ENCODE results near the gene TLCD3A. TPM values are rescaled to one million over a fixed set of nuclear protein-coding genes. Genes with fewer than 3 reads are reported as not detected.

Gene TLCD3A
- polyA plus RNA-seq, 1 donor, result 26.5 TPM

DNA sequence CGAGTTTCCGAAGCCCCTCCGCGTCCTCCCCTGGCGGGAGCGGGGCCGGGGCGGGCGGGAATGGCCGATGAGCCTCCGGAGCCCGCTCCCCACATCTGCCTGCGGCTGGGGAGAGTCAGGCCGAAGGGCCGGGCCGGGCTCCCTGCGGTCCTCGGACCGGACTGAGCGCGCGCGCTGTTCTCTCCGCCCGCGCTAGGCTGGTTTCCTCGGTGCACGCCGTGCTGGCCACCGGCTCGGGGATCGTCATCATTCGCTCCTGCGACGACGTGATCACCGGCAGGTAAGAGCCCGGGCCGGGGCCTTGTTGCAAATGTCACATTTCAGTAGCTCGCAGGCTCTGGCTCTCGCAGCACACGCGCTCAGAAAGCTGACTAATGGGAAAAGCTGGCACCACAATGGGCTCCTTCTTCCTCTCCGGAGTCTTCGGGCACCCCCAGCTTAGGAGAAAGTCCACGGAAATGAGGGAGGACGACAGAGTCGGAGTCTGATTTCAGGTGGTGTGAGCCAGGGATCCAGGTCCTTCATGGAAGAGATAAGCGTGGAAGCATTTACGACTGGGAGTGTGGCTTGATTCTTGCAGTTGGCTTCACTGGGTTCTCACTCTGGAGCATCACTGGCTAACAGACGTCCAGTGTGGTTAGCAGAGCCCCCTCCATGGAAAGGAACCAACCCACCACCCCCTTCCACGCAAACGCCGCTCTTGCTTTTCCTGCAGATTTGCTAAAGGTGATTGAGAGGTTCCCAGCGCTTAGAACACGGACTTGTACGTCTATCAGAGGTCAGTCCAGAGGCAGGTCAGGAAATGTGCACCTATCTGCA lies 715 bp downstream of the TLCD3A start:
- peak; percentile 43 to 78 for DNase-seq

DNA sequence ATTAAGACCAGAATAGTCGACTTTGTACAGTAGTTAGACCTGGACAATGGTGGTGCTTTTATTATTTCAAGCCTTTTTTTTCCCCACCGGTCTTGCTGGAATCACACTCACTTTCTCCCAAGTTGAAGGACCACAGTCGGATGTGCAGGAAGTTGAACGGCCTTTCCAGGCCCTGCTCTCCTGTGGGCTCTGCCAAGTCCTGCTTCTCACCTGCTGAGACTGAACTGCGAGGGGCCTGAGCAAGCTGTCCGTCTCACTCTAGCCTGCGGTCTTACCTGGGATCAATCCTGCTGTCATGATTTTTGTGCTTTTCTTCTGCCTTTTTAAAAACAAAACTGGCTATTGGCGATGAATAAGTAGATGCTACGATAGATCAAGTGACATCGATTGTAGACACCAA lies 1.3 kb downstream of the TLCD3A start:
- Histone ChIP-seq H3K4me1 (ENCODE audit: control insufficient read depth, insufficient read depth, low read length) (peaks cover 10% of the 10 kb centered on the region), H3K36me3 (ENCODE audit: control insufficient read depth, insufficient read depth, low read length) (peaks cover 8% of the 10 kb centered on the region), H3K27ac (ENCODE audit: low read length) (no peak overlapping the region), H3K4me3 (ENCODE audit: low read length) (peak overlapping the region; percentile 57), H3K9me3 (ENCODE audit: control insufficient read depth, low read depth, low read length) (peaks cover 4% of the 10 kb centered on the region), H3K27me3 (ENCODE audit: control insufficient read depth, insufficient read depth, low read length) (no peaks in the 10 kb centered on the region)
- DNase-seq, result no peak
- WGBS (ENCODE audit: insufficient coverage, low lambda C conversion rate), result 100% methylated on average over 2 of the region's 10 CpGs

More for the DNA sequence above, 715 bp downstream of the TLCD3A start:
- H3K9me3 ChIP-seq (ENCODE audit: control insufficient read depth, low read depth, low read length), result peaks cover 4% of the 10 kb centered on the region
- H3K36me3 ChIP-seq (ENCODE audit: control insufficient read depth, insufficient read depth, low read length), result peaks cover 6% of the 10 kb centered on the region
- 20% methylated on average over 1 of the region's 57 CpGs for WGBS (ENCODE audit: insufficient coverage, low lambda C conversion rate)
- no peaks in the 10 kb centered on the region for H3K27me3 ChIP-seq (ENCODE audit: control insufficient read depth, insufficient read depth, low read length)
- H3K4me3 ChIP-seq (ENCODE audit: low read length), result peak overlapping the region; percentile 57
- peaks cover 10% of the 10 kb centered on the region for H3K4me1 ChIP-seq (ENCODE audit: control insufficient read depth, insufficient read depth, low read length)
- H3K27ac ChIP-seq (ENCODE audit: low read length), result peak overlapping the region; percentile 72

GRCh38 chr17:737561-738113 lies 5.2 kb downstream of the TLCD3A start:
- Histone ChIP-seq H3K4me1 (ENCODE audit: control insufficient read depth, insufficient read depth, low read length) (peaks cover 10% of the 10 kb centered on the region), H3K27ac (ENCODE audit: low read length) (no peak overlapping the region), H3K36me3 (ENCODE audit: control insufficient read depth, insufficient read depth, low read length) (peaks cover 42% of the 10 kb centered on the region), H3K9me3 (ENCODE audit: control insufficient read depth, low read depth, low read length) (no peaks in the 10 kb centered on the region), H3K4me3 (ENCODE audit: low read length) (no peak overlapping the region), H3K27me3 (ENCODE audit: control insufficient read depth, insufficient read depth, low read length) (no peaks in the 10 kb centered on the region)
- 100% methylated on average over 2 of the region's 13 CpGs for WGBS (ENCODE audit: insufficient coverage, low lambda C conversion rate)
- DNase-seq, result no peak

DNA sequence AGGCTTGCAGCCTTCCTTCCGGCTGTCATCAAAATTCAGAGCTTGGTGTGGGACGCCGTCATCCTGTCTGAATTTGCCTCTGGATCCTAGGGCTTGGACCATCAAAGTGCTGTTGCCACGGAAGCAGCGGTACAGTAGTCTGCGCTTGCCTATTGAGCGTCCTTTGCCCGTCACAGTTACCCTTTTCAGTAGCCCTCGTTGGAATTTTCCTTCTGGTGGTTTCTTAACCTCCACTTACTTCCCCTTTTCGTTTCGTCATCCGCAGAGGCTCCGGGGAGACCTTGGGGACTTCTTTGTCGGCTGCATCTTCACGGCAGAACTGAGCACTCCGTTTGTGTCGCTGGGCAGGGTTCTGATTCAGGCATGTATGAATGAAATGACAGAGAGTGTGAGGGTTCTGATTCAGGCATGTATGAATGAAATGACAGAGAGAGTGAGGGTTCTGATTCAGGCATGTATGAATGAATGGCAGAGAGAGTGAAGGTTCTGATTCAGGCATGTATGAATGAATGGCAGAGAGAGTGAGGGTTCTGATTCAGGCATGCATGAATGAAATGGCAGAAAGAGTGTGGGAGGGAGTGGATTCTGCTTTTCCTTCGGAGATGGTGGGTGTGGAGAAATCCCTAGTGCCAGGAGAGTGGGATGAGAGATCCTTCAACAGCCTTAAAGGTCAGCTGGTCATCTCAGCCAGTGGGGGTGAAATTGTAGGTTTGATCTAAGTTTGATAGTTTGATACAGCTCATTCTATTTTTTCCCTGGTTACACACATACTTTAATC lies 8.0 kb downstream of the TLCD3A start:
- no peaks in the 10 kb centered on the region for H3K27me3 ChIP-seq (ENCODE audit: control insufficient read depth, insufficient read depth, low read length)
- H3K36me3 ChIP-seq (ENCODE audit: control insufficient read depth, insufficient read depth, low read length), result peaks cover 66% of the 10 kb centered on the region
- H3K4me3 ChIP-seq (ENCODE audit: low read length), result no peak overlapping the region
- no peaks in the 10 kb centered on the region for H3K4me1 ChIP-seq (ENCODE audit: control insufficient read depth, insufficient read depth, low read length)
- H3K27ac ChIP-seq (ENCODE audit: low read length), result no peak overlapping the region
- H3K9me3 ChIP-seq (ENCODE audit: control insufficient read depth, low read depth, low read length), result no peaks in the 10 kb centered on the region
- no CpG with 5 or more reads among the region's 18 CpGs for WGBS (ENCODE audit: insufficient coverage, low lambda C conversion rate)
- no peak for DNase-seq

DNA sequence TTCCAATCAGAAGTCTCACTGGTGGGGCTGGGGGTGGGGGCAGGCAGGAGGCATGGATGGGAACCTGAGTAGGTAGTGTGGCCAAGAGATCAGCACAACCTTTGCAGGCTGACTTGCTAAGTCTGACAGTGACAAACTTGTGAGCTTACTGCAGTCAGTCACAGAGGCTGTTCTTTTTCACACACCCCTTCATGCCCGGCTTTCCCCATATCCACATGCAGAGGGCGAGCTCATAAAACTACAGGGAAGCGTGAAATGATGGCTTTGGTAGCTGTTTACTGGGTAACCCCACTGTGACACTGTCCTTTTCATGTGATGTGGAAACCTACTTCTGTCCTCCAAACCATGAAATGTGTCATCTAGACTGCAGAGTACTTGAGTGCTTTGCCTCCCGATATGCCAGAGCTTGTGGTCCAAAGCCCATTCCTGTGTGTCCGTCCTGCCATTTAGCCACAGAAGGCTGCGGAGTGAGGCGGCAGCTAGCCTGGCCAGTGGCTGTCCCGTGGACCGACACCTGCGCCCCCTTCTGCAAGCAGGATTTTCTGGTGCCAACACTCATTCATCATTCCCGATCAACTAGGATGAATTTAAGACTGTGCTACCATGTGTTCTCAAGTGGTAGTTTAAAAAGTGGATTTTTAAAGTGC lies 9.9 kb downstream of the TLCD3A start:
- Histone ChIP-seq H3K27ac (ENCODE audit: low read length) (no peak overlapping the region), H3K4me3 (ENCODE audit: low read length) (no peak overlapping the region), H3K27me3 (ENCODE audit: control insufficient read depth, insufficient read depth, low read length) (no peaks in the 10 kb centered on the region), H3K9me3 (ENCODE audit: control insufficient read depth, low read depth, low read length) (no peaks in the 10 kb centered on the region), H3K36me3 (ENCODE audit: control insufficient read depth, insufficient read depth, low read length) (peaks cover 85% of the 10 kb centered on the region), H3K4me1 (ENCODE audit: control insufficient read depth, insufficient read depth, low read length) (no peaks in the 10 kb centered on the region)
- WGBS (ENCODE audit: insufficient coverage, low lambda C conversion rate), result no CpG with 5 or more reads among the region's 11 CpGs
- DNase-seq, result no peak

DNA sequence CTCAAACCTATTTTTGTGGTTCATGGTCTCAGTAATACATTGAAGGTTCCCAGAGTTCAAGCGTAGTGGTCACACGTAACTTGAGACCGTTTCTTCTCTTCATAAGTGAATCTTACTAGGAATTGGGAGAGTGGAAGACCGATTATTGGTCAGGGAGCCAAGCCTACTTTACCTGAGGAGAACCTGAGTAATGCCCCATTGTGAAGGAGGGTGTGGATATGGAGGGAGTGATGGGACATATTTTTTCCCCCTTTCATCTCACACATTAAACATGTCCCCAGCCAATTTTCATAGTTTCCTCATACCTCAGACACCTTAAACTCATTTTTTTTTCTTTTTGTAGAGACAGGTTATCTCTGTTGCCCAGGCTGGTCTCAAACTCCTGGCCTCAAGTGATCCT lies 10.7 kb downstream of the TLCD3A start:
- WGBS (ENCODE audit: insufficient coverage, low lambda C conversion rate), result no CpG with 5 or more reads among the region's 4 CpGs
- DNase-seq, result no peak
- Histone ChIP-seq H3K27ac (ENCODE audit: low read length) (no peak overlapping the region), H3K27me3 (ENCODE audit: control insufficient read depth, insufficient read depth, low read length) (no peaks in the 10 kb centered on the region), H3K4me1 (ENCODE audit: control insufficient read depth, insufficient read depth, low read length) (no peaks in the 10 kb centered on the region), H3K4me3 (ENCODE audit: low read length) (no peak overlapping the region), H3K36me3 (ENCODE audit: control insufficient read depth, insufficient read depth, low read length) (peaks cover 90% of the 10 kb centered on the region), H3K9me3 (ENCODE audit: control insufficient read depth, low read depth, low read length) (no peaks in the 10 kb centered on the region)

- Histone ChIP-seq H3K27me3 (ENCODE audit: control insufficient read depth, insufficient read depth, low read length) (no peaks in the 10 kb centered on the region), H3K4me3 (ENCODE audit: low read length) (no peak overlapping the region), H3K27ac (ENCODE audit: low read length) (no peak overlapping the region), H3K36me3 (ENCODE audit: control insufficient read depth, insufficient read depth, low read length) (peaks cover 83% of the 10 kb centered on the region), H3K4me1 (ENCODE audit: control insufficient read depth, insufficient read depth, low read length) (no peaks in the 10 kb centered on the region), H3K9me3 (ENCODE audit: control insufficient read depth, low read depth, low read length) (no peaks in the 10 kb centered on the region)
- DNase-seq, result no peak
- WGBS (ENCODE audit: insufficient coverage, low lambda C conversion rate), result no CpG with 5 or more reads among the region's 9 CpGs
Measured at GRCh38 chr17:744937-745336, 12.5 kb downstream of the TLCD3A start.

DNA sequence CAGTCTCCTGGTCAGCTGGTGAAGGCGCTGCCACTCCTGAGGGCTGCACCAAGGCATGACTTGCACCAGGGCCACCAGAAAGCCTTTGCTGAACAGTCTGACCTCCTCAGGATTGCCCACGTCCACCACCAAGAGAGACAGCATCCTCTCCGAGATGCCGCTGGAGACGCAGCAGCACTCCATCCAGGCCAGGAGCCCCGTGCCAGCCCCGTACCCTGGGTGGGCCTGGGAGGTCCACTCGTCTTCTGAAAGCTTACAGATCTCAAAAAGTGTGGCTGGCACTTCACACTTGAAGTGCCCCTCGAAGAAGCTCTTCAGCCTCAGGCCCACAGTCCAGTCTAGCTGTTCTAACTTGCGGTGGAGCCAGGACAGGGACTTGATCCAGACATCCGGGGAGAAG lies 13.0 kb downstream of the TLCD3A start:
- no peak overlapping the region for H3K27ac ChIP-seq (ENCODE audit: low read length)
- WGBS (ENCODE audit: insufficient coverage, low lambda C conversion rate), result no CpG with 5 or more reads among the region's 11 CpGs
- peaks cover under 1% of the 10 kb centered on the region for H3K4me1 ChIP-seq (ENCODE audit: control insufficient read depth, insufficient read depth, low read length)
- H3K27me3 ChIP-seq (ENCODE audit: control insufficient read depth, insufficient read depth, low read length), result no peaks in the 10 kb centered on the region
- H3K4me3 ChIP-seq (ENCODE audit: low read length), result no peak overlapping the region
- H3K36me3 ChIP-seq (ENCODE audit: control insufficient read depth, insufficient read depth, low read length), result peaks cover 78% of the 10 kb centered on the region
- no peaks in the 10 kb centered on the region for H3K9me3 ChIP-seq (ENCODE audit: control insufficient read depth, low read depth, low read length)
- no peak for DNase-seq

GRCh38 chr17:746181-746580 lies 13.8 kb downstream of the TLCD3A start:
- no peak overlapping the region for H3K4me3 ChIP-seq (ENCODE audit: low read length)
- no peak for DNase-seq
- H3K27ac ChIP-seq (ENCODE audit: low read length), result no peak overlapping the region
- H3K4me1 ChIP-seq (ENCODE audit: control insufficient read depth, insufficient read depth, low read length), result peaks cover 9% of the 10 kb centered on the region
- peaks cover 70% of the 10 kb centered on the region for H3K36me3 ChIP-seq (ENCODE audit: control insufficient read depth, insufficient read depth, low read length)
- no peaks in the 10 kb centered on the region for H3K27me3 ChIP-seq (ENCODE audit: control insufficient read depth, insufficient read depth, low read length)
- H3K9me3 ChIP-seq (ENCODE audit: control insufficient read depth, low read depth, low read length), result no peaks in the 10 kb centered on the region
- WGBS (ENCODE audit: insufficient coverage, low lambda C conversion rate), result no CpG with 5 or more reads among the region's 9 CpGs
